OCI-LY3 (cell line): ENCODE measurements around the gene KRTAP15-1.

ENCODE experiments used
- EZH2phosphoT487 ChIP-seq: fragments of 200-600 bp; shearing (Covaris generic); IDR thresholded peaks from 2 replicates; pipeline ENCODE4 v1.6.1; 2018; ENCODE audit warnings: antibody characterized with exemption, mixed run types, low read depth
- TF ChIP-seq, protein P1 (sequence below): fragments of 200-600, 300-600 bp; sonication (generic); IDR thresholded peaks from 2 replicates; pipeline ENCODE4 v1.5.1; 2014; ENCODE audit warnings: antibody characterized with exemption, low read length, low read depth

DNA sequence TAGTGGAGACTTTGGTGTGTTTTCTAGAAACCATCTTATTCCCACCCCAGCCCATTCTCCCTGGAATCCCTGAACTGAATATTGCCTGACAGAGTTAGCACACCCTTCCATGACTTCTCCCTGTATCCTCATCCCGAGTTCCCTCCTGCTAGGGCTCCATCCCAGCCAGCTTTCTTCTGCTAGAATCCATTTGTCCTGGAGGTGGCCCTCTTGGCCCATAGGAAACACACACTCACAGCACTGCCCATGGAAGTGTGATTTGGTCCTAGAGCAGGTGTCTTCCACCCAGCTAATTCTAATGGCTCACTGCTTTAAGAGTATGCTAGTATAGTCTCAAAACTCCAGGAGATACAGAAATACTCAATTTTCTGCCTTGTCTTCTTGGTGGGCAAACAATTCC, 4.1 kb downstream of the KRTAP15-1 start:
- TF ChIP-seq, protein P1, sequence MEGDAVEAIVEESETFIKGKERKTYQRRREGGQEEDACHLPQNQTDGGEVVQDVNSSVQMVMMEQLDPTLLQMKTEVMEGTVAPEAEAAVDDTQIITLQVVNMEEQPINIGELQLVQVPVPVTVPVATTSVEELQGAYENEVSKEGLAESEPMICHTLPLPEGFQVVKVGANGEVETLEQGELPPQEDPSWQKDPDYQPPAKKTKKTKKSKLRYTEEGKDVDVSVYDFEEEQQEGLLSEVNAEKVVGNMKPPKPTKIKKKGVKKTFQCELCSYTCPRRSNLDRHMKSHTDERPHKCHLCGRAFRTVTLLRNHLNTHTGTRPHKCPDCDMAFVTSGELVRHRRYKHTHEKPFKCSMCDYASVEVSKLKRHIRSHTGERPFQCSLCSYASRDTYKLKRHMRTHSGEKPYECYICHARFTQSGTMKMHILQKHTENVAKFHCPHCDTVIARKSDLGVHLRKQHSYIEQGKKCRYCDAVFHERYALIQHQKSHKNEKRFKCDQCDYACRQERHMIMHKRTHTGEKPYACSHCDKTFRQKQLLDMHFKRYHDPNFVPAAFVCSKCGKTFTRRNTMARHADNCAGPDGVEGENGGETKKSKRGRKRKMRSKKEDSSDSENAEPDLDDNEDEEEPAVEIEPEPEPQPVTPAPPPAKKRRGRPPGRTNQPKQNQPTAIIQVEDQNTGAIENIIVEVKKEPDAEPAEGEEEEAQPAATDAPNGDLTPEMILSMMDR, result no peak
- TF ChIP-seq EZH2phosphoT487, result no peak
